ENCODE measurements around the gene GPR37L1. TPM values are rescaled to one million over a fixed set of nuclear protein-coding genes. Genes with fewer than 3 reads are reported as not detected.

GPR37L1 gene
- total RNA-seq, 1 donor from 2014 or later = 0.05 TPM

GRCh38 chr1:202127836-202128622 lies 5.3 kb downstream of the GPR37L1 start:
- no peak overlapping the region for H3K27ac ChIP-seq (replicated peaks)
- H3K27me3 ChIP-seq (ENCODE audit: low read depth) = no peaks in the 10 kb centered on the region
- H3K4me1 ChIP-seq = peaks cover 21% of the 10 kb centered on the region
- intact Hi-C loops (cut with micrococcal nuclease) = no loop called here
- H3K36me3 ChIP-seq = peaks cover 3% of the 10 kb centered on the region
- H3K4me3 ChIP-seq = no peak overlapping the region
- TF ChIP-seq CTCF (IDR thresholded peaks at IDR 0.05; ENCODE audit: borderline replicate concordance) = no peak
- no peaks in the 10 kb centered on the region for H3K9me3 ChIP-seq (replicated peaks)
- DNase-seq = no peak

GRCh38 chr1:202129453-202130296 lies 7.0 kb downstream of the GPR37L1 start:
- TF ChIP-seq CTCF (IDR thresholded peaks at IDR 0.05; ENCODE audit: borderline replicate concordance) = no peak
- Histone ChIP-seq H3K27ac (replicated peaks) (peak overlapping the region; percentile 48), H3K4me1 (peaks cover 30% of the 10 kb centered on the region), H3K36me3 (peaks cover 20% of the 10 kb centered on the region), H3K9me3 (replicated peaks) (no peaks in the 10 kb centered on the region), H3K27me3 (ENCODE audit: low read depth) (no peaks in the 10 kb centered on the region), H3K4me3 (no peak overlapping the region)
- no peak for DNase-seq
- intact Hi-C loops (cut with micrococcal nuclease) = no loop called here

- intact Hi-C loops (cut with micrococcal nuclease) = no loop called here
- TF ChIP-seq CTCF (IDR thresholded peaks at IDR 0.05; ENCODE audit: borderline replicate concordance) = no peak
- peaks cover 36% of the 10 kb centered on the region for H3K4me1 ChIP-seq
- H3K36me3 ChIP-seq = peaks cover 25% of the 10 kb centered on the region
- no peak overlapping the region for H3K4me3 ChIP-seq
- no peak for DNase-seq
- H3K27me3 ChIP-seq (ENCODE audit: low read depth) = no peaks in the 10 kb centered on the region
- no peaks in the 10 kb centered on the region for H3K9me3 ChIP-seq (replicated peaks)
- H3K27ac ChIP-seq (replicated peaks) = peak overlapping the region; percentile 48
Measured at GRCh38 chr1:202130297-202130721, 7.6 kb downstream of the GPR37L1 start.

GRCh38 chr1:202130816-202131522 lies 8.3 kb downstream of the GPR37L1 start:
- no peak for TF ChIP-seq CTCF (IDR thresholded peaks at IDR 0.05; ENCODE audit: borderline replicate concordance)
- peaks cover 31% of the 10 kb centered on the region for H3K36me3 ChIP-seq
- DNase-seq = no peak
- H3K9me3 ChIP-seq (replicated peaks) = no peaks in the 10 kb centered on the region
- H3K4me1 ChIP-seq = peaks cover 40% of the 10 kb centered on the region
- H3K27me3 ChIP-seq (ENCODE audit: low read depth) = no peaks in the 10 kb centered on the region
- no peak overlapping the region for H3K4me3 ChIP-seq
- peak overlapping the region; percentile 85 for H3K27ac ChIP-seq (replicated peaks)
- intact Hi-C loops (cut with micrococcal nuclease) = no loop called here

Data from left ventricle myocardium inferior (tissue), 1 donor.